HEK293 (cell line): ENCODE measurements around the gene ZNF674.

Source experiments
- CTCF ChIA-PET: fragments of 350-600 bp; formaldehyde crosslinking; extraction: SDS; loops from one replicate; lab custom pipeline; 2021; ENCODE audit warnings: antibody characterized with exemption; lab: Yijun Ruan, JAX
- POLR2A ChIA-PET: fragments of 300-600 bp; formaldehyde crosslinking; extraction: SDS; loops from one replicate; lab custom pipeline; 2020; ENCODE audit warnings: antibody characterized with exemption, inconsistent platforms; lab: Yijun Ruan, JAX
- H3K27ac ChIP-seq: fragments of 200-500 bp; sonication (Bioruptor generic); 2 replicates; pipeline ENCODE4 v1.5.1; 2014; ENCODE audit warnings: low read depth, low read length, control low read depth, inconsistent platforms; ENCODE audit errors: extremely low read depth
- H3K36me3 ChIP-seq, 2 experiments: fragments of 200-500 bp in 1 of 2; sonication (Bioruptor generic) in 1 of 2; 1 replicate in 1 of 2; 2 replicates in 1 of 2; pipeline ENCODE4 v1.5.1; 2014 to 2017; ENCODE audit warnings: inconsistent platforms in 2 of 2, low read length in 2 of 2; ENCODE audit not compliant: control insufficient read depth in 2 of 2, insufficient read depth in 1 of 2
- H3K4me1 ChIP-seq: fragments of 200-500 bp; sonication (Bioruptor generic); 2 replicates; pipeline ENCODE4 v1.5.1; 2014; ENCODE audit warnings: mild to moderate bottlenecking, low read length, inconsistent platforms; ENCODE audit not compliant: control insufficient read depth, insufficient read depth
- H3K4me3 ChIP-seq: 2 replicates; pipeline ENCODE4 v1.5.1; 2011; ENCODE audit warnings: low read depth, mild to moderate bottlenecking, control low read depth, low read length, moderate library complexity
- H3K9me3 ChIP-seq: fragments of 200-500 bp; sonication (Bioruptor generic); 2 replicates; pipeline ENCODE4 v1.5.1; 2014; ENCODE audit warnings: low read depth, low read length, inconsistent platforms; ENCODE audit not compliant: control insufficient read depth, insufficient read depth
- ATF2 ChIP-seq: fragments of 450-650 bp; formaldehyde crosslinking; IDR thresholded peaks from 2 replicates; pipeline ENCODE4 v1.5.1; 2016; ENCODE audit warnings: missing biosample characterization, missing genetic modification characterization, low read depth
- CTCF ChIP-seq: fragments of 450-650 bp; formaldehyde crosslinking; IDR thresholded peaks from 2 replicates; pipeline ENCODE4 v1.5.1; 2016; ENCODE audit warnings: missing biosample characterization, missing genetic modification characterization
- GLIS1 ChIP-seq: fragments of 450-650 bp; formaldehyde crosslinking; IDR thresholded peaks from 2 replicates; pipeline ENCODE4 v1.5.1; 2016; ENCODE audit warnings: missing biosample characterization, missing genetic modification characterization
- IKZF3 ChIP-seq: fragments of 450-650 bp; IDR thresholded peaks from 2 replicates; pipeline ENCODE4 v1.5.0; 2018; ENCODE audit warnings: missing biosample characterization, mild to moderate bottlenecking, missing genetic modification characterization, moderate library complexity
- KLF9 ChIP-seq: fragments of 450-650 bp; formaldehyde crosslinking; IDR thresholded peaks from 2 replicates; pipeline ENCODE4 v1.5.1; 2016; ENCODE audit warnings: missing biosample characterization, missing genetic modification characterization, low read depth
- SP2 ChIP-seq: fragments of 450-650 bp; formaldehyde crosslinking; IDR thresholded peaks from 2 replicates; pipeline ENCODE4 v1.5.1; 2016; ENCODE audit warnings: missing biosample characterization, missing genetic modification characterization
- ZBTB48 ChIP-seq: fragments of 450-650 bp; formaldehyde crosslinking; IDR thresholded peaks from 2 replicates; pipeline ENCODE4 v1.5.1; 2016; ENCODE audit warnings: missing biosample characterization, missing genetic modification characterization
- ZBTB8A ChIP-seq: fragments of 450-650 bp; formaldehyde crosslinking; IDR thresholded peaks from 2 replicates; pipeline ENCODE4 v1.5.1; 2016; ENCODE audit warnings: missing biosample characterization, missing genetic modification characterization
- ZNF114 ChIP-seq: fragments of 450-650 bp; formaldehyde crosslinking; IDR thresholded peaks from 2 replicates; pipeline ENCODE4 v1.5.0; 2017; ENCODE audit warnings: missing biosample characterization, missing genetic modification characterization
- ZNF132 ChIP-seq: fragments of 450-650 bp; formaldehyde crosslinking; IDR thresholded peaks from 2 replicates; pipeline ENCODE4 v1.5.1; 2017; ENCODE audit warnings: missing biosample characterization, missing genetic modification characterization, borderline replicate concordance
- ZNF155 ChIP-seq: fragments of 450-650 bp; formaldehyde crosslinking; IDR thresholded peaks from 2 replicates; pipeline ENCODE4 v1.5.1; 2016; ENCODE audit warnings: missing biosample characterization, missing genetic modification characterization
- ZNF184 ChIP-seq: fragments of 450-650 bp; IDR thresholded peaks from 2 replicates; pipeline ENCODE4 v1.5.1; 2018; ENCODE audit warnings: missing biosample characterization, mild to moderate bottlenecking, missing genetic modification characterization
- ZNF2 ChIP-seq: fragments of 450-650 bp; formaldehyde crosslinking; IDR thresholded peaks from 2 replicates; pipeline ENCODE4 v1.5.1; 2016; ENCODE audit warnings: missing biosample characterization, missing genetic modification characterization
- ZNF202 ChIP-seq: fragments of 450-650 bp; formaldehyde crosslinking; IDR thresholded peaks from 2 replicates; pipeline ENCODE4 v1.5.1; 2016; ENCODE audit warnings: missing biosample characterization, missing genetic modification characterization, borderline replicate concordance
- ZNF248 ChIP-seq: fragments of 450-650 bp; formaldehyde crosslinking; IDR thresholded peaks from 2 replicates; pipeline ENCODE4 v1.5.1; 2017; ENCODE audit warnings: missing biosample characterization, missing genetic modification characterization
- ZNF26 ChIP-seq: fragments of 450-650 bp; formaldehyde crosslinking; IDR thresholded peaks from 2 replicates; pipeline ENCODE4 v1.5.1; 2016; ENCODE audit warnings: missing biosample characterization, missing genetic modification characterization
- ZNF324 ChIP-seq: fragments of 450-650 bp; formaldehyde crosslinking; IDR thresholded peaks from 2 replicates; pipeline ENCODE4 v1.5.1; 2016; ENCODE audit warnings: missing biosample characterization, missing genetic modification characterization
- ZNF350 ChIP-seq: fragments of 450-650 bp; formaldehyde crosslinking; IDR thresholded peaks from 2 replicates; pipeline ENCODE4 v1.5.0; 2017; ENCODE audit warnings: missing biosample characterization, mild to moderate bottlenecking, missing genetic modification characterization
- ZNF423 ChIP-seq: fragments of 450-650 bp; formaldehyde crosslinking; IDR thresholded peaks from 2 replicates; pipeline ENCODE4 v1.5.1; 2016; ENCODE audit warnings: missing biosample characterization, missing genetic modification characterization
- ZNF48 ChIP-seq: fragments of 450-650 bp; formaldehyde crosslinking; IDR thresholded peaks from 2 replicates; pipeline ENCODE4 v1.5.1; 2016; ENCODE audit warnings: missing biosample characterization, missing genetic modification characterization
- ZNF521 ChIP-seq: fragments of 450-650 bp; formaldehyde crosslinking; IDR thresholded peaks from 2 replicates; pipeline ENCODE4 v1.5.1; 2017; ENCODE audit warnings: missing biosample characterization, mild to moderate bottlenecking, missing genetic modification characterization
- ZNF561 ChIP-seq: fragments of 450-650 bp; IDR thresholded peaks from 2 replicates; pipeline ENCODE4 v1.5.1; 2018; ENCODE audit warnings: missing biosample characterization, missing genetic modification characterization, borderline replicate concordance
- ZNF701 ChIP-seq: fragments of 450-650 bp; formaldehyde crosslinking; IDR thresholded peaks from 2 replicates; pipeline ENCODE4 v1.5.1; 2016; ENCODE audit warnings: missing biosample characterization, missing genetic modification characterization
- ZNF777 ChIP-seq: fragments of 450-650 bp; formaldehyde crosslinking; IDR thresholded peaks from 2 replicates; pipeline ENCODE4 v1.5.1; 2017; ENCODE audit warnings: missing biosample characterization, missing genetic modification characterization, borderline replicate concordance
- ZNF785 ChIP-seq: fragments of 450-650 bp; formaldehyde crosslinking; IDR thresholded peaks from 2 replicates; pipeline ENCODE4 v1.5.1; 2016; ENCODE audit warnings: missing biosample characterization, missing genetic modification characterization
- ZNF830 ChIP-seq: fragments of 450-650 bp; IDR thresholded peaks from 2 replicates; pipeline ENCODE4 v1.5.0; 2018; ENCODE audit warnings: missing biosample characterization, missing genetic modification characterization, low read depth, mild to moderate bottlenecking, moderate library complexity
- TF ChIP-seq, protein P1 (sequence below): sonication (generic); formaldehyde crosslinking; IDR thresholded peaks from 2 replicates; pipeline ENCODE4 v1.8.1; 2022; ENCODE audit warnings: mild to moderate bottlenecking, moderate library complexity, missing genetic modification reagents
- TF ChIP-seq, protein P2 (sequence below): fragments of 450-650 bp; formaldehyde crosslinking; IDR thresholded peaks from 2 replicates; pipeline ENCODE4 v1.5.1; 2016; ENCODE audit warnings: missing biosample characterization, missing genetic modification characterization

Gene ZNF674

DNA sequence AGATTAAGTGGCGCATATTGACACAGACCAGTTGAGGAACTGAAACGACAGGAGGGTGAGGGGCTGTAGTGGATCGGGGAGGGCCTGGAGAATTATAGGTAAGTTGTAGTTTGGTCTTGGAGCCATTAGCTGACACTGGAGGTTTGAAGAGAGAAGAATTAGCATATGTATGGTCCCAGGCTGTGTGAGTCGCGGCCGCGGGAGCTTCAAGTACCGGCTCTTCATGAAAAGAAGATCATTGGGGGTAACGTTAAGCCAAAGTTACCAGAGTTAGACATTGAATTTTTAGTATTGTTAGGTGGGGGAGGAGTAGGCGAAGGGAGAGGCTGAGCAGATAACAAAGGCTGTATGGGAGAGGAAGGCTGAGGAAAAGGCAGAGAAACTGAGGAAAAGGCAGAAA is 56.5 kb downstream of the ZNF674 start:
- CTCF ChIA-PET = no interaction called here
- TF ChIP-seq ATF2 (tag by site-specific recombination) = no peak
- no peak for TF ChIP-seq ZNF184 (tag by site-specific recombination)
- TF ChIP-seq ZNF2 (tag by site-specific recombination) = no peak
- TF ChIP-seq ZNF350 = no peak
- no peak for TF ChIP-seq ZBTB48
- TF ChIP-seq ZNF202 (tag by site-specific recombination) = no peak
- TF ChIP-seq ZNF48 (tag by site-specific recombination) = no peak
- no peak for TF ChIP-seq IKZF3 (tag by site-specific recombination)
- TF ChIP-seq ZNF830 (tag by site-specific recombination) = no peak
- TF ChIP-seq ZNF785 (tag by site-specific recombination) = no peak
- TF ChIP-seq, protein P1, sequence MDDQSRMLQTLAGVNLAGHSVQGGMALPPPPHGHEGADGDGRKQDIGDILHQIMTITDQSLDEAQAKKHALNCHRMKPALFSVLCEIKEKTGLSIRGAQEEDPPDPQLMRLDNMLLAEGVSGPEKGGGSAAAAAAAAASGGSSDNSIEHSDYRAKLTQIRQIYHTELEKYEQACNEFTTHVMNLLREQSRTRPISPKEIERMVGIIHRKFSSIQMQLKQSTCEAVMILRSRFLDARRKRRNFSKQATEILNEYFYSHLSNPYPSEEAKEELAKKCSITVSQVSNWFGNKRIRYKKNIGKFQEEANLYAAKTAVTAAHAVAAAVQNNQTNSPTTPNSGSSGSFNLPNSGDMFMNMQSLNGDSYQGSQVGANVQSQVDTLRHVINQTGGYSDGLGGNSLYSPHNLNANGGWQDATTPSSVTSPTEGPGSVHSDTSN = no peak
- TF ChIP-seq ZNF701 = no peak
- TF ChIP-seq, protein P2, sequence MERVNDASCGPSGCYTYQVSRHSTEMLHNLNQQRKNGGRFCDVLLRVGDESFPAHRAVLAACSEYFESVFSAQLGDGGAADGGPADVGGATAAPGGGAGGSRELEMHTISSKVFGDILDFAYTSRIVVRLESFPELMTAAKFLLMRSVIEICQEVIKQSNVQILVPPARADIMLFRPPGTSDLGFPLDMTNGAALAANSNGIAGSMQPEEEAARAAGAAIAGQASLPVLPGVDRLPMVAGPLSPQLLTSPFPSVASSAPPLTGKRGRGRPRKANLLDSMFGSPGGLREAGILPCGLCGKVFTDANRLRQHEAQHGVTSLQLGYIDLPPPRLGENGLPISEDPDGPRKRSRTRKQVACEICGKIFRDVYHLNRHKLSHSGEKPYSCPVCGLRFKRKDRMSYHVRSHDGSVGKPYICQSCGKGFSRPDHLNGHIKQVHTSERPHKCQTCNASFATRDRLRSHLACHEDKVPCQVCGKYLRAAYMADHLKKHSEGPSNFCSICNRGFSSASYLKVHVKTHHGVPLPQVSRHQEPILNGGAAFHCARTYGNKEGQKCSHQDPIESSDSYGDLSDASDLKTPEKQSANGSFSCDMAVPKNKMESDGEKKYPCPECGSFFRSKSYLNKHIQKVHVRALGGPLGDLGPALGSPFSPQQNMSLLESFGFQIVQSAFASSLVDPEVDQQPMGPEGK (tag by site-specific recombination) = no peak
- no peak for TF ChIP-seq ZBTB8A (tag by site-specific recombination)
- no peak for TF ChIP-seq SP2
- TF ChIP-seq ZNF423 (tag by site-specific recombination) = no peak
- no peak for TF ChIP-seq ZNF521 (tag by site-specific recombination)
- TF ChIP-seq, all 188 proteins: peak for 0
- Histone ChIP-seq H3K27ac (no peak overlapping the region), H3K4me3 (no peak overlapping the region), H3K4me1 (no peaks in the 10 kb centered on the region), H3K9me3 (no peaks in the 10 kb centered on the region; the same call in 1 of the 2 replicates), H3K36me3 (no peaks in the 10 kb centered on the region)
- POLR2A ChIA-PET = no interaction called here

GRCh38 chrX:46485897-46486296 is 59.3 kb downstream of the ZNF674 start:
- POLR2A ChIA-PET = no interaction called here
- Histone ChIP-seq H3K4me1 (no peaks in the 10 kb centered on the region), H3K27ac (no peak overlapping the region), H3K9me3 (no peaks in the 10 kb centered on the region), H3K36me3 (no peaks in the 10 kb centered on the region), H3K4me3 (no peak overlapping the region)
- CTCF ChIA-PET = no interaction called here
- TF ChIP-seq ZNF26 (tag by site-specific recombination) = no peak
- TF ChIP-seq ZNF777 (tag by site-specific recombination) = no peak
- no peak for TF ChIP-seq CTCF (tag by site-specific recombination)
- no peak for TF ChIP-seq ZNF114 (tag by site-specific recombination)
- no peak for TF ChIP-seq ZNF132 (tag by site-specific recombination)
- TF ChIP-seq ZNF324 (tag by site-specific recombination) = no peak
- TF ChIP-seq ZNF155 = no peak
- TF ChIP-seq GLIS1 (tag by site-specific recombination) = no peak
- TF ChIP-seq ZNF48 (tag by site-specific recombination) = no peak
- TF ChIP-seq ZNF701 = no peak
- TF ChIP-seq KLF9 (tag by site-specific recombination) = no peak
- no peak for TF ChIP-seq ZNF561 (tag by site-specific recombination)
- TF ChIP-seq ZNF248 (tag by site-specific recombination) = no peak
